NK-92 treated with Interleukin-12 subunit alpha and Interleukin-12 subunit beta, amount 100 ng/mL, for 24 hours (cell line): ENCODE data around the gene ADISSP.

Experiments
- DNase-seq: peaks from one replicate; lab custom pipeline; 2025; lab: John Stamatoyannopoulos, UW

ADISSP gene

GRCh38 chr20:3767427-3768341 lies at the start of gene ADISSP:
ADISSP (minus strand) TSS chr20:3767753; CDS start chr20:3760100, 7,653 bp downstream.
- peak; percentile 98 for DNase-seq

GRCh38 chr20:3815703-3816315 lies 48.3 kb upstream of the ADISSP start:
- DNase-seq, result no peak

DNA sequence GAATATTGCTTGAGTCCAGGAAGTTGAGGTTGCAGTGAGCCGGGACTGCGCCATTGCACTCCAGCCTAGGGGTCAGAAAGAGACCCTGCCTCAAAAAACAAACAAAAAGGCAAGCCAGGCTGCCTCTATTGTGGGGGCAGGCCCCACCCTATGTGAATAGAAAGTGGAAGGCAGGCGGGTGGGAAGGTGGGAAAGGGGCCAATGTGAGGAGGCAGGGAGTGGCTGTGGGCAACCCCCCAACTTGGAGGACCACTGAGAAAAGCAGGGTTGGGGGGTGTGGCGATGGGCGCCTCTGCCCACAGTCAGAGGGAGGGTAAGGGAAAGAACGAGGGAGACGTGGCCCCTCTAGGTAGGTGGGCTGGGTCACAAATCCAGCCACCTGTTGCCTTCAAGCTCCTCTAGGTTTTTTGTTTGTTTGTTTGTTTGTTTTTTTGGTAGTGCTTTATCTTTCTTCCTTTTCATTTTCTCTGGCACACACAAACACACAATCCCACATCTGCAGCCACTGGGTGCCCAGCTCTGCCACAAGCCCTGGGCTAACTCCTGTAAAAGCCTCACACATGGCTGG lies 47.5 kb upstream of the ADISSP start:
- DNase-seq, result no peak

DNA sequence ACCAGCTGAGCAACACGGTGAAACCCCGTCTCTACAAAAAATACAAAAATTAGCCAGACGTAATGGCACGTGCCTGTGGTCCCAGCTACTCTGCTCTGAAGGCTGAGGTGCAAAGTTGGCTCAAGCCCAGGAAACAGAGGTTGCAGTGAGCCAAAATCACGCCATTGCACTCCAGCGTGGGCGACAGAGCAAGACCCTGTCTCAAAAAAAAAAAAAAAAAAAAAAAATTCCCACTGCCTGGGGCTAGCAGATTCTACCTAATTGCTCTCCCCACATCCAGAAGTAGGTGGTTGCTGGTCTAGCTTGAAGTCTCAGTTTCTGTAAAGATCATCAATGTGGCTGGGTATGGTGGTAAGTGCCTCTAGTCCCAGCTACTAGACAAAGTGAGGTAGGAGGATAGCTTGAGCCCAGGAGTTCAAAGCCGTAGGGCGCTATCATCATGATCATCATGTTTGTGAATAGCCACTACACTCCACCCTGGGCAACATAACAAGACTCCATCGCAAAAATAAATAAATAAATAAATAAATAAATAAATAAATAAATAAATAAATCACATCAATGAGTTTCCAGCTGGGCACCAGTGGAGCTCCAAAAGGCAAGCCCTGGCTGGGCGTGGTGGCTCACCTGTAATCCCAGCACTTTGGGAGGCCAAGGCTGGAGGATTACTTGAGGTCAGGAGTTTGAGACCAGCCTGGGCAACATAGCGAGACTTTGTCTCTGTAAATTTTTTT lies 46.5 kb upstream of the ADISSP start:
- no peak for DNase-seq

DNA sequence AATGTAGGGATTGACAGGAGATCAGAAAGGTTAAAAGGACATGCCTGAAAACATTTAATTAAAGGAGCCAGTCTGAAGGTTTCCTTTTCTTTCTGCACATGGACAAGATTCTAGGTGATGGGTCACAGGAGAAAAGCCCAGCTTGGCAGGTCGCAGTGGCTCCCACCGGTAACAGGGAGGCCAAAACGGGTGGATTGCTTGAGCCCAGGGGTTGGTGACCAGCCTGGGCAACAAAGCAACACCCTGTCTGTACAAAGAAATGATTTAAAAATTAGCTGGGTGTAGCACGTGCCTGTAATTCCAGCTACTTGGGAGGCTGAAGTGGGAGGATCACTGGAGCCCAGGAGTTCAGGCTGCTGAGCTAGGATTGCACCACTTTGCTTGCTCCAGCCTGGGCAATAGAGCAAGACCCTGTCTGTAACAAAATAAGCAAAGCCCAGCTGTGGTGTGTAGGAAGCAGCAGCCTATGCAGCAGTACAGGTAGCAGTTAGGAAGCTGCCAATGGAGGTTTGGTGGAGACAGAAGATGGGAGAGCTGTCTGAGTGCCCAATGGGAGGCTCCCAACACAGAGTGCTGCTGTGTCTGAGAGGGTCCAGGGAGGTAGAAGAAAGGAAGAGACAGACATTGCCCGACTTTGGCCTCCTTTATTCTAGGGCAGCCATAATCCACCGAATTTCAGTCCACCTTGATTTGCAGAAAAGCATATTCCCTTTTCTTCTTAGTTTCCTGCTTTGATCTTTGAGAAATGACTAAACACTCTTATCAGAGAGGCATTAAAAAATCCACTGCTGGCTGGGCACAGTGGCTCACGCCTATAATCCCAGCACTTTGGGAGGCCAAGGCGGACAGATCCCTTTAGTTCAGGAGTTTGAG lies 45.7 kb upstream of the ADISSP start:
- no peak for DNase-seq

DNA sequence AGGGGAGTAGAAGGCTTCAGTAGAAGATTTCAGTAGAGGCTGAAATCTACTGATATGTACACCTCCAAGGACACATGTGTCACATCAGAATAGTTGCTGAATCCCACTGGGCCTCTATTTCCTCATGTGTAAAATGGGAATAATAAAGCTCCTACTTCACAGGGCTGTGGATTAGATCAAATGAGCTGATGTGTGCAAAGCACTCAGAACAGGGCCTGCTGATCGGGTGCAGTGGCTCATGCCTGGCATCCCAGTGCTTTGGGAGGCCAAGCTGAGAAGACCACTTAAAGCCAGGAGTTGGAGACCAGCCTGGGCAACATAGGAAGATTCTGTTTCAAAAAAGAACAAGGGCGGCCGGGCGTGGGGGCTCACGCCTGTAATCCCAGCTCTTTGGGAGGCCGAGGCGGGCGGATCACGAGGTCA lies 44.7 kb upstream of the ADISSP start:
- DNase-seq, result no peak

DNA sequence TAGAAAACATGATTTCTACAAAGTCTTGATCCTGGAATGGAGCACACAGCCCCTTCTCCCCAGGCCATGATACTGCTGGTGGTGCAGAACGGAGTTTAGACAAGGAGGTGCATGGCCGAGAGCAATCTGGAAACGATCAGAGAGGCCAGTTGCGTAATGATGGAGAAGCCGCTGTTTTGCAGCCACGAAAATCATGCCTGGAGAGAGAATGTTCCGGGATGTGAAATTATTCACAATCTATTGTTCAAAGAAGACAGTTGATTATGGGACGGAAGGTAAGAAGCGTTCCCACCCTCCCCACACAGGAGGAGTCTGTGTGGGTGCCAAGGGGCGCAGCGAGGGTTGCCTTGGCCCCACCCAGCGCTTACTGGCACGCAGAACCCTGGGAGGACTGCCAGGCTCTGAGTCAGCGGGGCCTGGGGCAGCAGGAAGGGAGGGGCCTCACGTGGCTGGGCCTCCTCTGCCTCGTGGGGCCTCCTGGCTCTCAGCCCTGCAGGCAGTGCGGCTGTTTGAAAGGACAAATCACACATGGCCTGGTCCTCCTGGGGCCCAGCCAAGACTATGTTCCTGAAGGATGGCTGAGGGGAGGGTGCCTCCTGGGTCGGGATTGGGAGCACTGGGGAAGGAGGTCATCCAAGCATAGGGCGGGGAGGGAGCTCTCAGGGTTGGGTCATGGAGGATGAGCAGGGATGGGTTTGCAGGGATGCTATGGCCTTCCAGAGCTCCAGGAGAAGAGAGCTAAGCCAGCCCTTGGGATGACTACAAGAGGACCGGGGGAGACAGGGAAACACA lies 44.1 kb upstream of the ADISSP start:
- DNase-seq, result no peak

GRCh38 chr20:3808544-3808943 lies 41.0 kb upstream of the ADISSP start:
- no peak for DNase-seq

DNA sequence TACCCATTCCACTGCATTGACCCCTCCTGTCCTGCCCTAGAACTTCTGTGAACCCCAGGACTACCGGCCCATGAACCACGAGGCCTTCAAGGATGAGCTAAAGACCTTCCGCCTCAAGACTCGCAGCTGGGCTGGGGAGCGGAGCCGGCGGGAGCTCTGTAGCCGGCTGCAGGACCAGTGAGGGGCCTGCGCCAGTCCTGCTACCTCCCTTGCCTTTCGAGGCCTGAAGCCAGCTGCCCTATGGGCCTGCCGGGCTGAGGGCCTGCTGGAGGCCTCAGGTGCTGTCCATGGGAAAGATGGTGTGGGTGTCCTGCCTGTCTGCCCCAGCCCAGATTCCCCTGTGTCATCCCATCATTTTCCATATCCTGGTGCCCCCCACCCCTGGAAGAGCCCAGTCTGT lies 37.2 kb upstream of the ADISSP start:
- DNase-seq, result no peak

GRCh38 chr20:3804254-3804751 lies 36.8 kb upstream of the ADISSP start:
- no peak for DNase-seq

GRCh38 chr20:3803854-3804253 lies 36.3 kb upstream of the ADISSP start:
- DNase-seq, result no peak

DNA sequence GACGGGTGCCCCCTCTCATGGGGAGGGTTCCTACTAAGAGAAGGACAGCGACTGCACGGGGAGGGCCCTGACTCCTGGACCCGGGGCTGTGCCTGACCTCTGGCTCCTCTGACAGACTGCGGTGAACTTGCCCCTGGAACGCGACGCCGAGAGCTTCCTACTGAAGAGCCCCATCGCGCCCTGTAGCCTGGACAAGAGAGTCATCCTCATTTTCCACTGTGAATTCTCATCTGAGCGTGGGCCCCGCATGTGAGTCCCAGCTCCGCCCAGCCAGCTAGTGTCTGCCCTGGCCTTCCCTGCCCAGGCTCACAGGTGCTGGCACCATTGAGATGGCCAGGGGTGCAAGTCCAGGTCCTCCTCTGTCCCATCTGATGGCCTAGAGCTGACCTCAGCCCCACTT lies 35.7 kb upstream of the ADISSP start:
- DNase-seq, result no peak

GRCh38 chr20:3802524-3803239 lies 35.1 kb upstream of the ADISSP start:
- no peak for DNase-seq

DNA sequence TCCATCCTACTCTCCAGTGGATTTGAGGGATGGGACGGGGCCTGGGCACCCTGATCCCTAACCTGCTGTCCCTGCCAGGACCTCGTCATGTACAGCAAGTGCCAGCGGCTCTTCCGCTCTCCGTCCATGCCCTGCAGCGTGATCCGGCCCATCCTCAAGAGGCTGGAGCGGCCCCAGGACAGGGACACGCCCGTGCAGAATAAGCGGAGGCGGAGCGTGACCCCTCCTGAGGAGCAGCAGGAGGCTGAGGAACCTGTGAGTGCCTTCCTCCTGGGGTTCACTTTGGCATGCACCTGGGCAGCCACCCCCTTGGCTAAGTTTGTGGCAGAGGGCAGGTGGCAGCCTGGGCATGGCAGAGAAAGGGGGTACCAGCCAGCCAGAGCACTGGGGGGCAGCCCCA lies 34.3 kb upstream of the ADISSP start:
- DNase-seq, result no peak

- no peak for DNase-seq
Measured at GRCh38 chr20:3801299-3801698, 33.7 kb upstream of the ADISSP start.

- DNase-seq, result no peak
Measured at GRCh38 chr20:3800878-3801260, 33.3 kb upstream of the ADISSP start.

DNA sequence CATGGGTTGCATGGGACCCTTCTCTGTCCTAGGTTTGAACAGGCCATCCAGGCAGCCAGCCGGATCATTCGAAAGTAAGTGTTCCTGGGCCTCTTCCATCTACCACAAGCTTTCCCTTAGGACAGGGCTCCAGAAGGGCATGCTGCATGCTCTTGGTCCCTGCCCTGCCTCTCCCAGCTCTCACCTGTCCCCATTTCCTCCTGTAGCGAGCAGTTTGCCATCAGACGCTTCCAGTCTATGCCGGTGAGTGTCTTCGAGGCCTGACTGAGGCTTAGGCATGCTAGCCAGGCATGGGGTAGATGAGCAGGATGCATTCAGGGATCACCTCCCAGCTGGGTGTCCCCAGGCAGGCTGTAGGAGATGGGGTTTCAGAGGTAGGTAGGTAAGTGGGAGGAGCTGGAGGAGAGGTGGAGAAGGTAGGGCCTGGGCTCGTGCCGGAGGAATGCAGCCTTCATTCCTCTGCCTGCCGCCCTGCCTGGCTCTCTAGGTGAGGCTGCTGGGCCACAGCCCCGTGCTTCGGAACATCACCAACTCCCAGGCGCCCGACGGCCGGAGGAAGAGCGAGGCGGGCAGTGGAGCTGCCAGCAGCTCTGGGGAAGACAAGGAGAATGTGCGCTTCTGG lies 32.8 kb upstream of the ADISSP start:
- DNase-seq, result no peak

DNA sequence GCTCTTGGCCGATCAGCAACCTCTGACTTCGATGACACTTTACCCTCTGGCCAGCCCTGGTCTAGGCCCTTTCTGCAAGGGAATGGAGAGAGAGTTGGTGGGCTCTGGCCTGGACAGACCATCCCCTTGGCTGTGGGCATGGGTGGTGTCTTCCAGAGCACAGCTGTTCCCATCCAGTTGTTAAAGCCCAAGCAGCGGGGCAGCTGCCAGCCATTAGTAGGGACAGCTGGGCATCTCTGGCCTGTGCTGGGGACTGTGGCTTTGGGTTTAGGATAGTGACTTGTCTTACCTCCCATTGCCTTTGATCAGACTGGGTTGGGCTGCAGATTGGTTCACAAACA lies 31.3 kb upstream of the ADISSP start:
- no peak for DNase-seq

- no peak for DNase-seq
Measured at GRCh38 chr20:3798373-3798768, 30.8 kb upstream of the ADISSP start.
